Fibroblast of the aortic adventitia (primary cell): ENCODE measurements around the gene ARID1B. TPM values are rescaled to one million over a fixed set of nuclear protein-coding genes. Genes with fewer than 3 reads are reported as not detected.
A peak's percentile ranks its signal among the peaks of the same experiment; 100 is the strongest.

Experiments used
- DNase-seq: peaks from one replicate; pipeline ENCODE4 v3.0.0-alpha.2; 2010; ENCODE audit warnings: low read depth
- H3K4me3 ChIP-seq: 2 replicates; pipeline ENCODE4 v1.5.1; 2011; ENCODE audit warnings: low read depth, mild to moderate bottlenecking, control low read depth, low read length, moderate library complexity
- CTCF ChIP-seq: IDR thresholded peaks from 2 replicates; pipeline ENCODE4 v1.5.1; 2011; ENCODE audit warnings: mild to moderate bottlenecking, low read length, control low read depth, inconsistent platforms; ENCODE audit not compliant: insufficient read depth
- total RNA-seq: library from RNA; depleted of rRNA; stranded (reverse); fragments of >200 nt; gene quantifications from 2 replicates; pipeline ENCODE4 v1.2.3, GENCODE V29; 2012; ENCODE audit warnings: low replicate concordance

The ARID1B gene
- total RNA-seq, 1 donor, result 55.9 TPM

GRCh38 chr6:156989159-156989806, 212.1 kb downstream of the ARID1B start:
- TF ChIP-seq CTCF, result no peak
- no peak for DNase-seq

DNA sequence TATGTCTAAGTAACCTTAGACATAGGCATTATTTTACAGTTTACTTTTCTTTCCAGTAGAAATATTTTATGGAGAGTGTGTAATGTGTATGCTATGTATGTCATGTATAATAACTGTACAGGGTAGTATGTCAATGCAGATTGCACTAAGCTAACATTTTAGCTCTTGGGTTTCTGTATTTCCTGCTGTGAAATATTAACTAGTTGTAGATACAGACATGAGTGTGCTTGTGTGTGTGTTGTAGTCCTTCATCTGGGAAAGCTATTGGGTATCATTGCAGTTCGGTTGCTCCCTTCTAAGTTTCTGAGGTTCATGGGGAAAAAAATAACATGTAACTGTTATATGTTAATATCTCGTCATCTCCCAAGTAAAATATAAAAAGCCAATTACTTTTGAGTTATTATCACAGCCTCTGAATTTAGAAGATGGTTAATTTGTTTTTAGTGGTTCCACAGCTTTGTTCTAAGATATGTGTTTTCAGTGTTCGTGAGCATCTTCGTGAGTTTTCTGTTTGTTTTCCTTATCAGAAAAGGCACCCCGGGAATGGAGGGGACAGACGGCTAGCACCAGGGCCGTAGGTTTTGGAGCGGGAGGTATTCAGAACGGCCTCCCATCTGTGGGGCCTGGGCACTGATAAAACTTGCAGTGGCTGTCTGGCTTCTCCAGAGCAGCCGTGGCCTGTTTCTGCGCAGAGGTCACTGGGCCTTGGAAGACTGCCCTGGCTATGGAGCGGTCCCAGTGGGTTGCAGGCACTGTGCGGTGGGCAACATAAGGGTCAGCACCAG, 215.0 kb downstream of the ARID1B start:
- no peak overlapping the region for H3K4me3 ChIP-seq
- DNase-seq, result peak; percentile 23
- TF ChIP-seq CTCF, result no peak

More at GRCh38 chr6:156989159-156989806, 212.1 kb downstream of the ARID1B start:
- no peak overlapping the region for H3K4me3 ChIP-seq

- H3K4me3 ChIP-seq, result no peak overlapping the region
- TF ChIP-seq CTCF, result no peak
- DNase-seq, result no peak
Measured at GRCh38 chr6:156993713-156994112, 216.5 kb downstream of the ARID1B start.

GRCh38 chr6:156994215-156995076, 217.3 kb downstream of the ARID1B start:
- no peak overlapping the region for H3K4me3 ChIP-seq
- no peak for TF ChIP-seq CTCF
- no peak for DNase-seq

GRCh38 chr6:156995502-156995901, 218.3 kb downstream of the ARID1B start:
- no peak for DNase-seq
- no peak for TF ChIP-seq CTCF

DNA sequence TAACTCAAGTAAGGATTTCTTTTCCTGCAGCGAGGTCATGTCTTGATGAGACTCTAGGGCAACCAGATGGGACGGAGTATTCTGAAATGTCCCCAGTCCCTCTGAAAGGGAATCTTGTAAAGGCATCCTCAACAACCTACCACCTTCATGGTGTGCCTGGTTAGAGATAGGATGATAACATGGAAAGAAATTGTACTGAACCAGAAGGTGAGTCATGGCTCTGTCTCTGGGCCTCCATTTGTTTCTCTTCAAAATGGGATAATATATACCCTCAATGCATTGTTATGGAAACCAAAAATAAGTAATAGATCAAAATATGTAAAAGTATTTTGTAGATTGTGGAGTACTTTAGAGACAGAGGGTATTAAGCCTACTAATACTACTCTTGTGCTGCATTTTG, 219.1 kb downstream of the ARID1B start:
- no peak for DNase-seq
- TF ChIP-seq CTCF, result no peak
- H3K4me3 ChIP-seq, result no peak overlapping the region

More at GRCh38 chr6:156995502-156995901, 218.3 kb downstream of the ARID1B start:
- no peak overlapping the region for H3K4me3 ChIP-seq
